ENCODE data around the gene ANKRD23.

The ANKRD23 gene

DNA sequence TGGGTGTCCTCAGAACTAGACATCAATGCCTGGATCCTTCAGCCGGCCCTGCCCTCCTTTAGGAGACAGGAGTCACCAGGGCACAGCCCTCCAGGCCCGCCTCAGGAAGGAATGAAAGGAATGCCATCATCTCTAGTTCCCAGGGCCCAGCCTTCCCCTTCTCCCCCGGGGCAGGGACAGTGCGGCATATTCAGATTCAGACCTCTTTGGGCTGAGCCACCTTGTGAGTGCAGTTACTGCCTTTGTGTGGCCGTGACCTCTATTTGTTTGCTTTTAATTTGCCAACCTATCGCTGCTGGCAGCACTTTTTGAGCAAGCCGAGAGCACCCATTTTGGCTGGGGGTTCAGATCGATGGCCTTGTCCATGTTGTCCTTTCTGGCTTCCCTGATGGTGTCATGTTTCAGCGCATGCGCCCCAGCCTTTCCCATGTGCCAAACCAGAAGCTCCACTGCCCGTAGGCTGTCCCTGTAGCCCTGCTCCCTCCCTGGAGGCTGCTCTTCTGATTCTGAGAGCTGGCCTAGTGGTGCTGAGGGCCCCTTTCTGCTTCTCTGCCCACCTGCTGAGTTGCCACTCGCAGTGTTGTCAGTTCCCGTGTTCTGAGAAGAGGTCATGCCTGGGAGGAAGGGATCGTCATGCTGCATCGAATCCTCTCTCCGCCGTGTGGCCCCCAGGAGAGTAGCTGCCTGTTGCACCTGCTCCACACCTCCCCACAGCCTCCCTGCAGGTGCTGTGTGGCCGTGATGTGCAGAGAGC lies 10.9 kb downstream of the ANKRD23 start:
- DNase-seq: no peak

DNA sequence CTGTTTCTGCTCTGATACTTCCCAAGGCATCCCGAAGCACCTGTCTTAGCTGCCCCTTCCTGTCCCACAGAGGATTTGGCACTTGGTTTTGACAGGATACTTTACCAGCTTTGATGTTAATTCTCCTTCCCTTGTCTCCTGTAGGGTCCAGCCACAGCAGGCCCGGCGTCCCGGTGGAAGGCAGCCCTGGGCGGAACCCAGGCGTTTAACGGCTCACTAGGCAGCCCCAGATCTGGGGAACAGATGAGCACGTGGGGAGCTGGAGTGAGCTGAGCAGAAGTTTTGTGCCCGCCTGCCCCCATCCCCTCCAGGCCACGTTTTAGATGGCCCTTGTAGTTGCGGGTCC lies 11.4 kb downstream of the ANKRD23 start:
- DNase-seq: no peak

DNA sequence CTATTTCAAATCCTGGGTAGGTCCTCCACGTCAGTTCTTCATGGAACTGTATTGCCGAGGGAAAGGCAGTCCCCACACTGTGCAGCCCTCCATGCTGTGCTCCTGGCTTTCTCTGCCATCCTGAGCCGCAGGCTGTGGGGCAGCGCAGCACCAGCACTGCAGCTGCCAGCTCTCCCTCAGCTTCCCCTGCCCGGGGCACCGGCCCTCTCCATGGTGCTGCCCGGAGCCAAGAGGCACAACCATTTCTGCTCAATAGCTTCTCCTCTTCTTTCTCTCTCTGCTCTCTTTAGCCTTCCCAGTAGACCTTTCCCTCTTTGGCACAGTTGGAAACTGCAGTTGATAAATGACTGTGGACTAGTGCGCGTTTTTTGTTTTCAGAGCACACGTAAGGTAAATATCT lies 12.1 kb downstream of the ANKRD23 start:
- no peak for DNase-seq

DNA sequence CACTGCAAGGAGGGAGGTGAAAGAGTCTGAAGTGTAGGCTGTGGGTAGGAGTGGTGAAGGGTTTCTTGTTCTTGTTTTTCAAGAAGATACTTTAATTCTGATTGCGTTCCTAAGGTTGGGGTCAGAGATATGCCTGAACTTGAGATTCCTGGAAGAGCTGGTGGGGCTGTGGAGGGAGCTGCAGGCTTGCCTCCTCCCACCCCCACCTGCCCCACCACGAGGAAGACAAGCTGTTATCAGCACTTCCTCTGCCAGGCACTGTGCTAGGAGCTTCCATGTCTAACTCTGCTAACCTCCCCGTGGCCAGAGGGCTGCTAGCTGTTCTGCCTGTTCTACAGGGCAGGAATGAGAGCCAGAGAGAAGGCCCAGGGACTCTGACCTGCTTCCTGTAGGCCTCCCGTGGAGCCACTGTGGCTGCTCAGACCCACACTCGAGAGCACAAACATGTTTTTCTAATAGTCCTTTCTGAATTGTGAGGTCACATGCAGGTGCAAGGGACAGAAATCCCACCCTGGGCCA lies 13.7 kb downstream of the ANKRD23 start:
- no peak for DNase-seq

DNA sequence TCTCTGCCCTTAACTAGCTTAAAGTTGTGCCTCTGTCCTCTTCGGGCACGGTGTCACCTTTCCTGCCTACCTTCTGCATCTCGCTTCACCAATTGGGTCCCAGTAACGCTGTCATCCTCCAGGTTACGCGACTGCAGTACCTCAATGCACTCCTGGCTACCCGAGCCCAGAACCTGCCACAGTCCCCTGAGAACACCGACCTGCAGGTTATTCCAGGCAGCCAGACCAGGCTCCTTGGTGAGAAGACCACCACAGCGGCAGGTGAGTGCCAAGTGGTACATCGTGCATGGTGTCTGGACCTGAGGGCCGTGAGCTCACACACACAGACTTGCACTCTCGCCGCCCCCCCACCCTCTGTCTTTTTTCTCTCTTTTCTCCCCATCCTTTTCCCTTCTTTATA lies 14.9 kb downstream of the ANKRD23 start:
- no peak for DNase-seq

DNA sequence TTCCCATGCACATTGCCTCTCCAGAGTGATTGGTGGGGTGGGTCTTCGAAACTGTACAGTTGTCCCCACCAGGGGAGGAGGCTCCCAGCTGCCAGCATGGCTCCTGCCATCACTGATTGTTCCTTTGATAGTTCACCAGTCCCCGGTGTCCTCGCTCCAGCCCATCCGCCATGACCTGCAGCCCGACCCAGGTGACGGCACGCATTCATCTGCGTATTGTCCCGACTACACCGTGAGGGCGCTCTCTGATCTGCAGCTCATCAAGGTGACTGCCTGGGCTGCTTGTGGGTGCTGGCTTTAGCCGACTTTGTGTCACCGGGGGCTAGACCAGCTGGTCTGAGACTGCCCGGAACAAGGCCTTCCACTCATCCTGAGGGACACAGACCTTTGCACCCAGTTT lies 15.4 kb downstream of the ANKRD23 start:
- no peak for DNase-seq

DNA sequence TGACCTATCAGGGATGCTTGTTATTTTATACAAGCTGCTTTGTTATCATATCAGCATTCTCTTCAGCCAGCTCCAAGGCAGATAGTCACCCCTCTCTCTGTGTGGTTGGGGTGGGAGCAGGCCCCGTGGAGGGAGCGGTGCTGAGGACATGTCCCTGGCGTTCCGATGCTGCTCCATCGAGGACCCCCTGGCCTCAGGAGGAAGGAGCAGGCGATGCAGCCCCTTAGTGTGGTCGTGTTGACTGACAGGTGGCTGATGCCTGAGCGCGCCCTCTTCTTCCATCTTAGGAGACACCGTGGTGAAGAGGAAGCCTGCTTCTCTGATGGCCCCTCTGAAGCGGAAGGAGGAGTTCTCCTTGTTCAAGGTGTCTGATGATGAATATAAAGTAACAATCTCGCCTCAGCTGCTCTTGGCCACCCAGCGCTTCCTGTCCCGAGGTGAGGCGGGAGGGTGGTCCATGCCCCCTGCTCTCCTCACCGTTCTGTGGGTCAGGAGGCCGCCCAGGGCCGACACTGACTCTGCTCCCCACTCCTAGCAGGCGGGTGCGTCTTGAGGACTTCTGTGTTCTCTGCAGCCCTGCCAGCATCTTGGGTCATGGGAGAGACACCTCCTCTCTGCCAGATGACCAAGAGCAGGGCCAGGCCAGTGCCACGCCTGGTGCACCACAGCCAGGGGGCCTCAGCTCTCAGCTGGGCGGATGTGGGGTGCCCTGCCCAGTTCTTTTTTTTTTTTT lies 17.1 kb downstream of the ANKRD23 start:
- no peak for DNase-seq

DNA sequence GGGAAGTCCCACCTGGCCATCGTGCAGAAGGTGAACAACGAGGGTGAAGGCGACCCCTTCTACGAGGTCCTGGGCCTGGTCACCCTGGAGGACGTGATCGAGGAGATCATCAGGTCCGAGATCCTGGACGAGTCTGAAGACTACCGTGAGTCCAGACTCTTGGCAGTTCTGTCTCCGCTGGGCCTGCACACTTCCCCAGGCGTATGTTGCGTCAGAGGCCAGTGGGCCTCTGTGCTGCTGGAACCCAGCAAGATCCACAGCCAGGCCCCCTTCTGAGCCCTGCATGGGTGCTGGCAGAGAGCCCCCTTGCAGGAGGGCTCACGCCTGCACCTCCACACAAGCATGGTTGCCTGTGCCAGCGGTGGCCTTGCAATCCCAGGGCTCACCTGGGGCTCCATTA lies 18.8 kb downstream of the ANKRD23 start:
- no peak for DNase-seq

DNA sequence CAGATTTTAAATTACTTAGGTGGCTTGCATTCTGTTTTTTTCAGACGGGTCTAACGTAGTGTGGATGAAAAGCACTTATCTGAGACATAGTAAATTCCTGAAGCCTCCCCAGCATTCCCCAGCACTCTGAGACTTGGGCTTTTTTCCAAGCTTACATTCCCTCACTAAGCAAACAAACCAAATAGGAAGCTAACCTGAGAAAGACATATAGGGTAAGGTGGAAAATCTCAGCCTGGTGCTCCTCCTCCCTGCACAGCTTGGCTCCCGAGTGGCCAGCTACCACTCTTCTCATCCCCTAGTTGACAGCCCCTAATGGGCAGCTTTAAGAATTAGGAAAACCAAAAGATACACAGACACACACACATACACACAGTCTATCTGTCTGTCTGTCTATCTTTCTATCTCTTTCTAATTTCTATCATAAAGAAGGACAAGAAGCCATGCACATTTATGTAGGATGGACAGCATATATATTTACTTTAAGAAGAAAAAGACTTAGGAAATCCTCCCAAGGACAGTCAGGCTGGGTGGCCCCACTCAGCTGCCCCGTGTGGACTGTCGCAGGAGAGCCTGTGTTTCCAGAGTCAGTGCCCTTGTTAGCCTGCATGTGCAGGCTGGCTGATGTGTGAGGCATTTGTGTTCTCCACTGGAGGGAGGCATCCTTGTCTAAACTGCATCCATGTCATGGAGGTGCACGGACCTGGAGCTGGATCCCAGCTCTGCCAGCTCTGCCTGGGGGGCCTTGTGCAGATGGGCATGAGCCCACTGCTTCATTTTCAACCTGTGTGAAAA lies 19.5 kb downstream of the ANKRD23 start:
- no peak for DNase-seq

DNA sequence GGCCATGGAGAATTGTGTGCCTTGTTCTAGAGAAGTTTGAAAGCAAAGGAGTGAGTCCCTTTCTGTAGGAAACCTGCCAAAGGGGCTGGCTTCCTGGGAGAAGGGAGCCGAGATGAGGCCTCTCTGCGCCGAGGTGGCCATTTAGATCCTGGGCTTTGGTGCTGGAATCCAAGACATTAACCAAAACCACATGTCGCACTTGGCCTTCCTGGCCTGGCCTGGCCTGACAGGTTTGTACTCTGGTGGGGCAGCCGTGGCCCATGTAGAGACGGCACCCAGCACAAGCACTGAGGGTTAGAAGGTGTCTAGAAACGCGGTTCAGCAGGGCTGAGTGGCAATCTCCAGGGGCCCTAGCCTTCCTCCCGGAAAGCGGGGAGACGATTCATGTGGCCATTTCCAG lies 20.6 kb downstream of the ANKRD23 start:
- no peak for DNase-seq

DNA sequence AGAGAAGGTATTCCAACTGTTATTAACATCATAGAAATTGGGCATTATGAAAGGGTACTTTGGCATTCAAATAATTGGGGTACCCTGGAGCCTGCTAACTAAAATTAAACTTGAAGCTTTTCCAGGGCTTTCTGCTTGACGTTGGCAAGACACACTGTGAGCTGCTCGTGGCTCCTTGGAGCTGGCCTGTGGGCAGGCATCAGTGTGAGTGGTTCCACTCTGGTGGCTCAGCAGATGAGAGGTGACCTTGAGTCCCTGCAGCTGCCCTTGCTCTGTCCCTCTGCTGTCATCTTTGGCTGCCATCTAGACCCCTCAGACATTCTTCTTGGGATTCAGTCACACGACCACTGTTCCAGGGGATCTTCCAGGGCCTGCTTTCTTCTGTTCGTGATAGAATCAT lies 21.0 kb downstream of the ANKRD23 start:
- no peak for DNase-seq

DNA sequence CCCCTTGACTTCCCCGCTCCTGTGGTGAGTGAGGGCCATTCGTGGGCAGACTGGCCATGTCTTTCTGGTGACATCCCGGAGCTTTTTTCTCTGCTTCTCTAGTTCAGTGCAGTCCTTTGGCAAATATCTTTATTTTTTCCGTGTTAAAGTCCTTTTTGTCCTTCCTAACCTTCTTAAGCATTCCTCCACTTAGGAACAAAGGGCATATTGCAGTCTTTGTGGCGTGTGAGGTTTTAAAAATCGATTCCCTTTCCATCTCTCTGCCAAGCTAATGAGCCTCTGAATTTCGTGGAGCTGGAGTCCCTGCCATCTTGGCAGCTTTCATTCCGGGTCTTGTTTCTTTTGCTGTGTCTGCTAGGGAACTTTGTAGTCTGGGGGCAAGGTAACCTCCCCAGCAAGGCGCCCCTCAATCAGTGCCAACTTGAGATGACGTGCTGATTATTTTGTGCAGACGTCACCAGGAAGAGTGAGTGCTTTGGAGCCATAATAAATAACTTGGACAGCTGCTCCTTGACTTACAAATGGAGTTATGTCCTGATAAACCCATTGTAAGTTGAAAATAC lies 22.6 kb downstream of the ANKRD23 start:
- no peak for DNase-seq

DNA sequence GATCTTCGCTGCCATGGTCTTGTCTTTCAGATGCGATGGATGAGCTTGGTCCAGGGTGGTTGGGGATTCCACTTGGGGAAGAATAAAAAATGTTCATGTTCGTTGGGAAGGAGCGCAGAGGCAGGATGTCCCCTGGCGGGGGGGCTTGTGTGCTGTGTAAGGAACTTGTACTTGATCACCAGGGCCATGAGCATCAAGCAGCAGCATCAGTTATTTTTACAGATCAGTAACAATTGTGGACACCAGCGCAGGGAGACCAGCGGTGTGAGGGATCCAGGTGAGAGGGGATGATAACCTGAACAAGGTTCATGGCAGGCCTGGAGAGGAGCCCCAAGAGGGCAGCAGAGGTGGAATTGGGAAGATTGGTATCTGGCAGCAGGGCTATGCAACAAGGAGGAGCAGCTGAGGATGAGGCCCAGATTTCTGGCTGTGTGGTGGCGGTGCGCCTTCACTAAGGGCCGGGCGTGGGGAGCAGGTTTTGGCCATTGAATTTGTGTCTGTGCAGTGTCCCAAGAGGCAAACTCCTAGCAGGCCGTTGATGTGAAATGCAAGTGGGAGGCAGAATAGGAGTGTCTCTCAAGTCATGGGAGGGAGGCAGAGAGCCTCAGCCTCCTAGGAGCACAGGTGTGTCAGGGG lies 23.8 kb downstream of the ANKRD23 start:
- no peak for DNase-seq

DNA sequence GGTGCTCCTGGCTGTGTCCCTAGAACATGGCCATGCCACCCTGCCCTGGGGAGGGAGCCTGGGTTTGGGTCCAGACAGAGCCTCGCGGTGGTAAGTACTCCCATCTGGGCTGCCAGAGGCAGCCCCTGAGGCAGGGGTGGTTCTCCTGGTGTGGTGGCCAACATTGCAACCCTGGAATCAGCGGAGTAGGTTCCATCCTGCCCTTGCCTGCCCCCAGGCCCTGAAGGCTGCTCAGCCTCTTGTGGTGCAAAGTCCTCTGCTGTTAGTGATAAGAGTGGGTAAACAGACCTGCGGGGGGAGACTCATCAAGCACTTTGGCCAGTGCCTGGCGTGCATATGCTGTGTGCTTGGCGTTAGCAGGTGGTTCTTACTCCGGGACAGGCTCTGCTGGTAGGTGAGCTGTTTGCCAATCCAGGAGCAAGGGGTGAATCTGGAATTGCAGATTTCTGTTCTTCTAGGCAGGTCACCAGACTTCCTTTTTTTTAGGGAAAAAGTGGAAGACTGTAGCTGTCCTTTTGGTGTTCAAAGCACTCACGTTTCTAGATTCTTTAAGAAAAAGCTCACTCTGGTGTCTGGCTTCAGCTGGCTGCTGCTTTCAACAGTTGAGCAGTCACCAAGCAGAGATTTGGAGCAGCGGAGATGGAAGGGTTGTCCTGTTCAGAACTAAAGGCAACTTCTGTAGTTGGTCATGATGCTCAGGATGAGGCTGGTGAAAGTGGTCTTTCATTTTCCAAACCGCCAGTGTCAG lies 24.5 kb downstream of the ANKRD23 start:
- no peak for DNase-seq

DNA sequence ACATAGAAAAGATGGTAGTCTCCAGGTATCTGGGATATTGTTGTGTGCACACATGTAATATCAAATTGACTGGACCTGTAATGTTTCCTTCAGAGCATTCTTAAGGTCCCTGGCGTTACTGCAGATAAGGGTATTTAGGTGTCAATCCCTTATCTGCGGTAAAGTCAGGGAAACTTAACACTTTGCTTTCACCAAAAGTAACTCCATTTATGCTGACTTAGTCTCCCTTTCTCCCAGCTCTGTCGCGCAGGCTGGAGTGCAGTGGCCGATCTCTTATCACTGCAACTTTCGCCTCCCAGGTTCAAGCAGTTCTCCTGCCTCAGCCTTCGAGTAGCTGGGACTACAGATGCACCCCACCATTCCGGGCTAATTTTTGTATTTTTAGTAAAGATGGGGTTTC lies 25.9 kb downstream of the ANKRD23 start:
- no peak for DNase-seq

DNA sequence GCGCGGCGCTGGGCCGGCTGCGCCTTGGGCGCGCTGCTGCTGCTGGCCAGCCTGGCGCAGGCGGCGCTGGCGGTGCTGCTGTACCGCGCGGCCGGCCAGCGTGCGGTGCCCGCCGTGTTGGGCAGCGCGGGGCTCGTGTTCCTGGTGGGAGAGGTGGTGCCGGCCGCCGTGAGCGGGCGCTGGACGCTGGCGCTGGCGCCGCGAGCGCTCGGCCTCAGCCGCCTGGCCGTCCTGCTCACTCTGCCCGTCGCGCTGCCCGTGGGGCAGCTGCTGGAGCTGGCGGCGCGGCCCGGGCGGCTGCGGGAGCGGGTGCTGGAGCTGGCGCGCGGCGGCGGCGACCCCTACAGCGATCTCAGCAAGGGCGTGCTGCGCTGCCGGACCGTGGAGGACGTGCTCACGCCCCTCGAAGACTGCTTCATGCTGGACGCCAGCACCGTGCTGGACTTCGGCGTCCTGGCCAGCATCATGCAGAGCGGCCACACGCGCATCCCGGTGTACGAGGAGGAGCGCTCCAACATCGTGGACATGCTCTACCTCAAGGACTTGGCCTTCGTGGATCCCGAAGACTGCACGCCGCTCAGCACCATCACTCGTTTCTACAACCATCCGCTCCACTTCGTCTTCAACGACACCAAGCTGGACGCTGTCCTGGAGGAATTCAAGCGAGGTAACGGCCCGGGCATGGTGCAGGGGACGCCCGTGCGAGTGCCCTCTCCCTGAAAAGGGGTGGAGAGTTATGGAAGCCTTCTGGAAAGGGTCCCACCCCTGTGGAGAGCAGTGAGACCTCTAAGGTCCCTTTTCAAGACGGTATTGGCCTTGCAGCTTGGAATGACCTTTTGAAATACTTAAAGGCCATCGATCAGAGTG lies 26.8 kb downstream of the ANKRD23 start:
- no peak for DNase-seq

DNA sequence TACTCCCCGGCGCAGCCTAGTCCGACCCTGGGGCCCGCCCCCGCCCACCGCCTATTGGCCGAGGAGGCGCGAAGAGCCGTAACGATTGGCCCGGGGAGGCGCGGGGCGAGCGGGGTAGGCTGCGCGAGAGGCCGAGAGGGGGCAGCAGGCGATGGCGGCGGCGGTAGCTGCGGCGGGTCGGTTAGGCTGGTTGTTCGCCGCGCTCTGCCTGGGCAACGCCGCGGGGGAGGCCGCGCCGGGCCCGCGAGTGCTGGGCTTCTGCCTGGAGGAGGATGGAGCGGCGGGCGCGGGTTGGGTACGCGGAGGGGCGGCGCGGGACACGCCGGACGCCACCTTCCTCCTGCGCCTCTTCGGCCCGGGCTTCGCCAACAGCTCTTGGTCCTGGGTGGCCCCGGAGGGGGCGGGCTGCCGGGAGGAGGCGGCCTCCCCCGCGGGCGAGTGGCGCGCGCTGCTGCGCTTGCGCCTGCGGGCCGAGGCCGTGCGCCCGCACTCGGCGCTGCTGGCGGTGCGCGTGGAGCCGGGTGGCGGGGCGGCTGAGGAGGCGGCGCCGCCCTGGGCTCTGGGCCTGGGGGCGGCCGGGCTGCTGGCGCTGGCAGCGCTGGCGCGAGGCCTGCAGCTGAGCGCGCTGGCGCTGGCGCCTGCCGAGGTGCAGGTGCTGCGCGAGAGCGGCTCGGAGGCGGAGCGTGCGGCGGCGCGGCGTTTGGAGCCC lies 27.5 kb downstream of the ANKRD23 start, which contains the start of gene CNNM3:
TSS of gene CNNM3 (plus strand) at position 142 of the 709 bp plus-strand sequence. CDS start at position 152, 10 bp downstream.
- peak; percentile 97 for DNase-seq

DNA sequence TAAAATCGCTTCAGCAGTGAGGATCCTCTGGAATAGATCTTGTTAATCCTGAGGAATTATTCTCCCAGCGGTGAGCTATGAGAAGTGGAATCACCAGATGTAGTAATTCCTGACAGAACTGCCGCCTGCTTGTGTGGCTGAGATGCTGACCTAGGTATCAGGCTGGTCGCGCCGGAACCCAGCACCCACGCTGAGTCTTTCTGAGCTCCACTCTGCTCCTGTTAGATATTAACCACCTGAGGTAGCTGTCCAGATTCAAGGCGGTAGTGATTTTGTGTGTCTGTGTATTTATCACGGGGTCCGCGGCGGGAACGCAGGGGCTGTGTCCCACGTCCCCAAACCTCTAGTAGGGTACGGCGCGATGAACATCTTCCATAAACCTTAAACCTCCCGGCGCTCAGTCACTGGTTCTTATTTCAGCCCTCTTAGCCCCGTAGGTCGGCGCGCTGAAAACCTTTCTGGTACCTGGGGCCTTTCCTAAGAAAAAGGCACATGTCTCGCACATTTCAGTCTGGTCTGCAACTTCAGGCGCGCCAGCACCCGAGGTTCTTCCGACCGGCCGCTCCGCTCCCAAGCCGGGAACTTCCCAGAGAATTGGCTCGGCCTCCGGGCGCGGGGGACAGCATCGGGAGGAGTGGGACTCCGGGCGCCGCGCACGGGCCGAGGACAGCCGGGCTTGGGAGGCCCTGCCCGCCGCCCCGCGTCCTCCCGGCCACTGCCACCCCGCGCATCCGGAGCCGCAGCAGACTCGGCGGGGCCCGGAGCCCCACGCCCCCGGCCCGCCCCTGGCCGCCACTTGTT lies 28.3 kb downstream of the ANKRD23 start:
- DNase-seq: peak; percentile 32

DNA sequence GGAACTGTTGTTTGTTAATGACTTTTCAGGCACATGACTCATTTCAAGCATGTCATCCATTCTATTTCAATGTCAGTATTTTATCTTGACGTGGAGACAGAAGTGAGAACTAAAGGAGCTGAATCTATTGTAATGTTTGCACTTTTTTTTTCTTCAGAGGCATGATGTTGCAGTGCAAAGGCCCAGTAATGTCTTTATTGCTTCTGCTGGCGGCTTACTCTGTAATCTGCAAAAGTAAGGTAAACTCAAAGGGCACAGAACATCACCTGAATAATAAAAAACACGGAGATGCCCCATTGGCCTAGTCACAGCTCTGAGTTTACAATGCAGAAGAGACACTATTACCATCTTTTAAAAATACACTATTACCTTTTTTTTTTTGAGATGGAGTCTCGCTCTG lies 30.2 kb downstream of the ANKRD23 start:
- DNase-seq: no peak

All from activated naive CD4-positive, alpha-beta T cell treated with Interleukin-2 at 50 U/mL for 16 hours (primary cell).